Measurements from ENCODE around the gene LRATD1. TPM values are rescaled to one million over a fixed set of nuclear protein-coding genes. Genes with fewer than 3 reads are reported as not detected.

Gene LRATD1
- polyA plus RNA-seq, 3 donors, result 16.2 to 22.7 (median 17.2) TPM

DNA sequence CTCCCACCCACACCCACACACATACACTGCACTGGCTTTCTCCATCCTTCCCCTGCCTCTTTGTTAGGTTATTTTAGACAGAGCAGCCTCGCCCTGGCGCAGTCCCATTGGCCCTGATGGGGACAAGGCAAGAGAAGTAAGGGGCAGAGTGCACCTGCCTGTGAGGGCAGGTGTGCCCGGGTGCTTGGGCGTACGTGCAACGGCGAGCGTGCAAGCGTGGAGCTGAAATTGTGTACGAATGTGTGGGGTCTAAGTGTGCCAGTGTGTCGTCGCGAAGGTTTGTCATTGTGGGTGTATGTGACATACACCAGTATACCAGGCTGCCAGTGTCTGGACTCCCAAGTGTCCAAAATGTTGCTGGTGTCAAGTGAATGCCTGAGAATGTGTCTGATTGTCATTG lies 544 bp downstream of the LRATD1 start:
- DNase-seq (ENCODE audit: low read depth in 3 of 3, low spot score in 2 of 3), result no peak

DNA sequence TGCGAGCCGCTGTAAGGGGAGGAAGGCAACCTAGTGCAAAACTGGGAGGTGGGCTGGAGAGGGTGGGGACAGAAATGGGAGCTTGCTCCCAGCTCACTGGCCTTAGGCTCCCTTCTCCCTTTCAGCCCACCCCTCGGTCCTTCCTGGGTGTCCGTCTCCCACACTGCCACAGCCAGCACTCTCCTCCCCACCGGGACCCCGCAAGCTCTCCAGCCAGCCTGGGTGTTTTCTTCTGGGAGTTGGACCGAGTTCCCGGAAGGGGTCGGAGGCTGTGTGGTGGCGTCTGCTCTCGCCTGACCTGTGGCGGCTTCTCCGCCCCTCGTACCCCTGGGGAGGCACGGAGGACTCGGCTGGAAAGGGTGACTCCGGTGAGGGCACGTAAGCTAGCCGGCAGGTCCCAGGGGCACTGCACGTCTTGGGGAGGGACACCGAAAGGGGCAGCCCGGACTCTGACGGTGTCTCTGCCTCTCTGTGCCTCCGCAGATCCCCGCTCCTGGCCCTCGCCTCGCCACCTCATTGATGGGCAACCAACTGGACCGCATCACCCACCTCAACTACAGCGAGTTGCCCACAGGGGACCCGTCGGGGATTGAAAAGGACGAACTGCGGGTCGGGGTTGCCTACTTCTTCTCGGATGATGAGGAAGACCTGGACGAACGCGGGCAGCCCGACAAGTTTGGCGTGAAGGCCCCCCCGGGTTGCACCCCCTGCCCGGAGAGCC lies 1.1 kb downstream of the LRATD1 start:
- no peak for DNase-seq (ENCODE audit: low read depth in 3 of 3, low spot score in 2 of 3)

DNA sequence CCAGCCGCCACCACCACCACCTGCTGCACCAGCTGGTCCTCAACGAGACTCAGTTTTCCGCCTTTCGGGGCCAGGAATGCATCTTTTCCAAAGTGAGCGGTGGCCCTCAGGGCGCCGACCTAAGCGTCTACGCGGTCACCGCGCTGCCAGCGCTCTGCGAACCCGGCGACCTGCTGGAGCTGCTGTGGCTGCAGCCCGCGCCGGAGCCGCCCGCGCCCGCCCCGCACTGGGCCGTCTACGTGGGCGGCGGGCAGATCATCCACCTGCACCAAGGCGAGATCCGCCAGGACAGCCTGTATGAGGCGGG lies 1.6 kb downstream of the LRATD1 start:
- DNase-seq (ENCODE audit: low read depth in 3 of 3, low spot score in 2 of 3), result no peak

- DNase-seq (ENCODE audit: low read depth in 3 of 3, low spot score in 2 of 3), result peak; percentile 65 to 74 (median 66)
Measured at GRCh38 chr2:14634489-14635390, 2.2 kb downstream of the LRATD1 start.

DNA sequence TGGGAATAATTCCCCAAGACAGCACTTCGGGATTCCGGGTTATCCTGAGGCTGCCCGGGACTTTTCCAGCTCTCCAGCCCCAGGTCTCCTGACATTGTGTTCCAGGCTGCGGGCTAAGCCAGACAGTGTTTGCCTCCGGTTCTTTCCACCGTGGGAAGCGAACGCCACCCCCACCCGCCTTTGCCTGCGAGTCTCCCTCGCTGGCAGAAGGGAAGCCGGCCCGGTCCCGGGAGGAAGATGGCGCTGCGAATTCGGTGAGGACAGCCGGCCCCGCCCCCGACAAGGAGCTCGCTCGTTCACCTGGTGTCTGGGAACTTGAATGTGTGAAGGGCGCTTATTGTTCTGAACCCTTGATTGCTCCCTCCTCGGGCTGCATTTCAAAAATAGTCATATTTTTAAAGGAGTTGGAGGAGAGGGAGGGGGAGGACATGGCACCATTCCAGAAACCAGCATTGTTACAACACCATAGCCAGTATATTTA lies 2.9 kb downstream of the LRATD1 start:
- DNase-seq (ENCODE audit: low read depth in 3 of 3, low spot score in 2 of 3), result peak in 2 of 3 donors; percentile 51 to 65

GRCh38 chr2:14638488-14638887 lies 6.0 kb downstream of the LRATD1 start:
- no peak for DNase-seq (ENCODE audit: low read depth in 3 of 3, low spot score in 2 of 3)

- no peak for DNase-seq (ENCODE audit: low read depth in 3 of 3, low spot score in 2 of 3)
Measured at GRCh38 chr2:14641116-14641515, 8.6 kb downstream of the LRATD1 start.

DNA sequence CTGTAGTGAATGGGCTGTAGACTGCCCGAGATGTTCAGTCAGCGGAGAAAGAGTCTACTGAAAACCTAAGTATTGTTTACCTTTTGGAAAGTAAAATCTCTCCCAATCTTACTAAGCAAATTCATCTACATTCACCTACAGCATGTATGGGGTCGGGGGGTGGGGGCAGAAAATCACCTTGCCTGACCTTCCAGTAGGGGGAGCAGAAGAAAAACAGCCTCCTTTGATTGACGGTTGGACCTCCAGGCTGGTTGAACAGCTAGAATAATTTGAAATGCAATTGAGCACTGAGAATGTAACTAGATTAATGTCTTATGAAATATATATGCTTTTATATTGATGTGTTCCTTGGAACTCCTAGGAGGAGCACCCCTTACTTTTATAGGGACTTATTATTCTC lies 10.0 kb downstream of the LRATD1 start:
- no peak for DNase-seq (ENCODE audit: low read depth in 3 of 3, low spot score in 2 of 3)

DNA sequence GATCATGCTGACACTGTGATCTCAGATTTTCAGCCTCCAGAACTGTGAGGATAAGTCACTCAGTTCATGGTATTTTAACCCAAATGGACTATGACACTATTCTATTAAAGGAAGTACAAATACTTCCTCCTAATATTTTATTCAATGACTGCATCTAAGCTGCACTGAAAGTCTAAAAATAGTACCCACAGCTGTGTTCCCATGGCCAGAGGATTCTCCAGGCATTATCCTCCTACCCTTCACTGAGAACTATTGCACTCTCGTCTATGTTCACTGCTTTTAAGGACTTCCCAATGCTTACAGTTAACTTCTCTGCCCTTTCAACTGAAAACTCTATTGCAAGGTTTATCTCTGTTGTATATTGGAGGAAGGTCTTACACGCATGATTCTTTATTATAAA lies 15.2 kb downstream of the LRATD1 start:
- DNase-seq (ENCODE audit: low read depth in 3 of 3, low spot score in 2 of 3), result no peak

DNA sequence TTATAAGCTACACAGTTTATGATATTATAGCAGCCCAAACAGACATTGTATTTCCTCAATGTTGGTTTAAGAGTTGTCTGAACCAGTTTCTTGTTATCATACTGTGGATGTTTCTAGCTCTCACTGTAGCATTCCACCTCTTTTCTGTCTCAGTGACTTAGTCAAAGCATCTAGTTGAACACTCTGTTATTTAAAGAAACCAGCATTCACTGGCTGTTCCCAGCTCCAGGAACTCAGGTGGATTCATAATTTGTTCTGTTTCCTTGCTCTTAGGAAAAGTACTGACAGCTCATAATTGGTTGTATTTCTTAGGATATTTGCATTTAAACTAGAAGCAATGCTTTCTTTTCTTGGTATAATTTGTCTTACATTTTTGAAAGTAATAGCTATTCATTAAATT lies 17.5 kb downstream of the LRATD1 start:
- no peak for DNase-seq (ENCODE audit: low read depth in 3 of 3, low spot score in 2 of 3)

DNA sequence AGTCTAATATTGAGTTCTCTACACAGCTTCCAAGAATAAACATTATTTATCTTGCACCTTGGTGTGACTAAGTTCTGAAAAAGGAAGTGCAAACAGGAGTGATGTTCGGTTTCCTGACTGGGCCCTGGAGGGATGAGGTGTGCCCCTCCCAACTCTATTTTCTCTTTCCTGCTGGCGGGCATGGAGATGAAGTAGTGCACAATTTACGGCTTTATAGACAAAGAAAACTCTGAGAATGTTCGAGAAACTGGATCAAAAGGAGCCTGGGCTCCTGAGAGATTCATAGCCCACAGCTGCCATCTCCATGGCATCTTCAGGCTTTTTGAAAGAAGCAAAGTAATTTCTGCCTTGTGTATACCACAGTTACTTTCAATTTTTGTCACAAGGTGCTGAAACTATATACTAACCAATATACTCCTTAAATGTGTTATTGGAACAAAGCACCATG lies 22.3 kb downstream of the LRATD1 start:
- no peak for DNase-seq (ENCODE audit: low read depth in 3 of 3, low spot score in 2 of 3)

- DNase-seq (ENCODE audit: low read depth in 3 of 3, low spot score in 2 of 3), result no peak
Measured at GRCh38 chr2:14656146-14656545, 23.6 kb downstream of the LRATD1 start.

DNA sequence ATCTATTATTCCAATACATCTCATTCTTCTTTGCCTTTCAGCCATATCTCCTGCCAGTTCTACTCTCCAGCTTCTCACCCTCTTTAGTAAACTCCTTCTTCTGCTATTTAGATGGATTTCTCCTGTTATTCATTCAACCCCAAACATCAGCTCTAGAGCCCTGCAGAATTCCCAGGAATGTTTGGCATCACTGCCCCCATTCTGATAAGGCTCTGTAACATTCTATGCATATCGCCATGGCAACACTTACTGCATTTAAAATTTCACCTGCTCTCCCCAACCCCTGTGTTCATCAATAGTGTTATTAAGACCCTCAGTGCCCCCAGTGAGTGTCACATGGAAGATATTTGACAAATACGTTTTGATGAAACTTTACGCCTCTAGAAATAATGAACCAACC lies 28.6 kb downstream of the LRATD1 start:
- DNase-seq (ENCODE audit: low read depth in 3 of 3, low spot score in 2 of 3), result no peak

DNA sequence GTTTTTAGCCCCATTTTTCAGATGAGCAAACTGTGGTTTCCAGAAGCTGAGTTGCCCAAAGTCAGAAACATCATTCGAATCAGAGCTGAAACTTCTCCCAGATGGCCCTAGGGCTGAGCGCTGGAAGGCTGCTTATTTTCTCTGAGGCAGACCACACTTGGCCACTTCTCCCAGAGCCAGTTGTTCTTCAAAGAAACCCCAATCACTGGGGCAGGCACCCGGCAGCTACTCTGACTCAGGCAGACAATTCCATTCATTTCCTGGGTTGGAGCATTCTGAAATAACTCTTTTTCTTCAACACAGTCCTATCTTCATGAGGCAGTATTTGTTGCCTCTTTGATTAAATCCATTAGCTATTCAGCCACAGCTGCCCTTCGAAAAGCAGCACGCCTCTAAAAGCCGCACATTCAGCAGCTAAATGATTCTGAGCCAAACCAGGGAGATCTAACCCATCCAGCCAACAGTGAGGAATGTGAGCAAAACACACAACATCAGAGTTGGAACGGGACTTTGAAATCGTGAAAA lies 40.9 kb downstream of the LRATD1 start:
- no peak for DNase-seq (ENCODE audit: low read depth in 3 of 3, low spot score in 2 of 3)

GRCh38 chr2:14675489-14675888 lies 43.0 kb downstream of the LRATD1 start:
- no peak for DNase-seq (ENCODE audit: low read depth in 3 of 3, low spot score in 2 of 3)

DNA sequence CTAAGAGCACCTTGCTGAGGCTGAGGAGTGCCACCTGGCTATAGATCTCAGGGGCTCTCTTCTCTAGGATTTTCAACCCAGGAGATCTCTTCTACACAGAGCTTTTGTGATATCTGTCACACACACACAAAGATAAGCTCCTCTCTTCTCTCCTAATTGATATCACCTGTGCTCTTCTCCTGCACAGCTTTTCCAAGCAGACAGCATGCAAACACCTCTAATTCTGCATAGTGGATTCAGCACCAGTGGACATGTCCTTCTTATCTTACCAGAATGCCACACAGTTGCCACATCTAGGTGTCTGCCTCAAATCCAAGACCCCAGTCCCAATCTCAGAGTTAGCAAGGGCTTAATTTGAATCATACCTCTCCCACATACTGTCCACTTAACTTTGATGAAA lies 43.9 kb downstream of the LRATD1 start:
- DNase-seq (ENCODE audit: low read depth in 3 of 3, low spot score in 2 of 3), result no peak

- peak in 2 of 3 donors; percentile 8 to 15 for DNase-seq (ENCODE audit: low read depth in 3 of 3, low spot score in 2 of 3)
Measured at GRCh38 chr2:14677039-14677438, 44.5 kb downstream of the LRATD1 start.

DNA sequence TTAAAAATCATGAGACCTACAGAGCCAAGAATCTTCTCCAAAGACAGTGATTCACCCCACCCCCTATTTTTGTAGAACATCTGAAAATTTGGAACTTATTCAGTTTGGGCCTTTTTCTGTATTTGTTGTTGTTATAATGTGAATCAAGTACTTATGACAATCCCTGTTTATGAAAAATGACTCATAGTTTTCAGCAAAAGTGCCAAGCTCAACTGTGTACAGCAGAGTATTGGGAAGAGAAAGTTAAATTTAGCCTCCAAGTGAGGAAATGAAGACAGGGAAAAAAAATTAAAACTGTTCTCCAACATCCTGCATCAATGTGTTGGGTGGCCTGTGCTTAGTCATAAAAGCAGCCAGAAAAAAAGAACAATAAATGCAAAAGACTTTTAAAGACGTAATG lies 46.2 kb downstream of the LRATD1 start:
- DNase-seq (ENCODE audit: low read depth in 3 of 3, low spot score in 2 of 3), result no peak

GRCh38 chr2:14681608-14682007 lies 49.1 kb downstream of the LRATD1 start:
- no peak for DNase-seq (ENCODE audit: low read depth in 3 of 3, low spot score in 2 of 3)
